Subcutaneous adipose tissue (tissue), 4 donors: ENCODE data around the gene SLC6A13. TPM values are rescaled to one million over a fixed set of nuclear protein-coding genes. Genes with fewer than 3 reads are reported as not detected.

Source experiments
- total RNA-seq, 4 donors: library from RNA; depleted of rRNA; stranded (reverse); fragments of >200 nt; gene quantifications; one replicate each; pipeline ENCODE4 v1.1.0, GENCODE V29; 2016
- TF ChIP-seq, protein P1 (sequence below): fragments of 450-650 bp; IDR thresholded peaks from one replicate; pipeline ENCODE4 v1.5.1; 2016; ENCODE audit warnings: low read depth, mild to moderate bottlenecking, control low read depth, antibody characterized with exemption, moderate library complexity

The SLC6A13 gene
- total RNA-seq, 4 donors from 2014 or later, result 0.88 TPM; not detected in 3

DNA sequence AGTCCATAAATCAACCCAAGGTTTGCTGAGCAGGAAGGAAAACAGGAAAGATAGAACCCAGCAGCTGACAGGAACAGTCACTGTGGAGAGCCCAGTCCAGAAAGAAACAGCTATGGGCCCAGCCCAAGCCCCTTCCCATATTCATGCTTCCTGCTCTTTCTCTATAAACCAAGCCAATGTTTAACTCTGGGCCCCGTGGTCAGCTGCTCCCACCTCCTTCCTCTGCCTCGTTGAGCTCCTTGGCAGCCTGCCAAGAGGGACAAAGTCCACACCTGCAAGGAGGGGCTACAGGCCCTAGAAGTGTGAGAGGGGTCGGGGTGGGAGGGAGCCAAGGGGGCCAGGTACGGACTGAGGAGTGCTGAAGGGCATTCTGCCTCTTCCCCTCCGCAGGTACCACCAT is 10.0 kb downstream of the SLC6A13 start:
- TF ChIP-seq, protein P1, sequence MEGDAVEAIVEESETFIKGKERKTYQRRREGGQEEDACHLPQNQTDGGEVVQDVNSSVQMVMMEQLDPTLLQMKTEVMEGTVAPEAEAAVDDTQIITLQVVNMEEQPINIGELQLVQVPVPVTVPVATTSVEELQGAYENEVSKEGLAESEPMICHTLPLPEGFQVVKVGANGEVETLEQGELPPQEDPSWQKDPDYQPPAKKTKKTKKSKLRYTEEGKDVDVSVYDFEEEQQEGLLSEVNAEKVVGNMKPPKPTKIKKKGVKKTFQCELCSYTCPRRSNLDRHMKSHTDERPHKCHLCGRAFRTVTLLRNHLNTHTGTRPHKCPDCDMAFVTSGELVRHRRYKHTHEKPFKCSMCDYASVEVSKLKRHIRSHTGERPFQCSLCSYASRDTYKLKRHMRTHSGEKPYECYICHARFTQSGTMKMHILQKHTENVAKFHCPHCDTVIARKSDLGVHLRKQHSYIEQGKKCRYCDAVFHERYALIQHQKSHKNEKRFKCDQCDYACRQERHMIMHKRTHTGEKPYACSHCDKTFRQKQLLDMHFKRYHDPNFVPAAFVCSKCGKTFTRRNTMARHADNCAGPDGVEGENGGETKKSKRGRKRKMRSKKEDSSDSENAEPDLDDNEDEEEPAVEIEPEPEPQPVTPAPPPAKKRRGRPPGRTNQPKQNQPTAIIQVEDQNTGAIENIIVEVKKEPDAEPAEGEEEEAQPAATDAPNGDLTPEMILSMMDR, result no peak

GRCh38 chr12:247271-247670 is 15.4 kb downstream of the SLC6A13 start:
- TF ChIP-seq, protein P1, result no peak

DNA sequence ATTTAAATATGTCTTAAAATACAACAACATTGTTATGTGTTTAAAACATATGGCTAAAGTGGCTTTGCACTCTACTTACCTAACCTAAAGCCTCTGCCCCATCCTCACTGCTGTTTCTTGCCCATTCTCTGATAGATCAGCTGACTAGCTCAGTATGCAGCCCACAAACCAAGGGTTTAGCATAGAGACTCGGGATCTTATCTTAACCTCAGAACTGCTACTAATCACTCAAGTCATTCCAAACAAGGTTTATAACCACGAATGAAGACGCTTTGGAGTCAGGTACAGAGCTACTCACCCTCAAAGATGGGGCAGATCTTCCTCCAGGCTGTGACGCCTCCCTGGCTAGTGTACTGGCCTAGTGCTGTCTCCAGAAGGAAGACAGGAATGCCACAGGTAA is 19.3 kb downstream of the SLC6A13 start:
- TF ChIP-seq, protein P1, result no peak

- TF ChIP-seq, protein P1, result no peak
These were observed 20.1 kb downstream of the SLC6A13 start for GRCh38 chr12:242496-242895.

- TF ChIP-seq, protein P1, result no peak
These were observed 21.4 kb downstream of the SLC6A13 start for GRCh38 chr12:241266-241665.

- TF ChIP-seq, protein P1, result no peak
These were observed 22.1 kb downstream of the SLC6A13 start for GRCh38 chr12:240566-240965.

DNA sequence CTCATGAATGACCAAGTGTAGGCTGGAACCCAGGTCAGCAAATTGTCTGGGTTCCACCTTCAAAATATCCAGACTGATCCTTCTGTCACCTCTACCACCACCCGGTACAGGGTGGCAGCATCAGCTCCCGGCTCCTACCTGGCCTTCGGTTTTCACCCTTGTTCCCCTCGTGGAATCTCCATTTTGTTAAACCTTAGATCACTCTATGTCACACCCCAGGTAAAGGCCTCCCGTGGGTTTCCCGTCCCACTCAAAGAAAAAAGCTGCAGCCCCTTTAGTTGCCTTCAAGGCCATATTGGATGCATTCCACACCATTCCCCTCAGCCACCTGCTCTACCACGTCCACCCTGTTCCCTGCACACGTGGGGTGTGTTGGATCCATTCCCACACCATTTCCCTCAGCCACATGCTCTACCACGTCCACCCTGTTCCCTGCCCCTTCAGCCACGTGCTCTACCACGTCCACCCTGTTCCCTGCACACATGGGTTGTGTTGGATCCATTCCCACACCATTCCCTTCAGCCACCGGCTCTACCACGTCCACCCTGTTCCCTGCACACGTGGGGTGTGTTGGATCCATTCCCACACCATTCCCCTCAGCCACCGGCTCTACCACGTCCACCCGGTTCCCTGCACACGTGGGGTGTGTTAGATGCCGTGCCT is 23.8 kb downstream of the SLC6A13 start:
- TF ChIP-seq, protein P1, result no peak
